Measurements from ENCODE around the gene MVB12B.

Gene MVB12B

DNA sequence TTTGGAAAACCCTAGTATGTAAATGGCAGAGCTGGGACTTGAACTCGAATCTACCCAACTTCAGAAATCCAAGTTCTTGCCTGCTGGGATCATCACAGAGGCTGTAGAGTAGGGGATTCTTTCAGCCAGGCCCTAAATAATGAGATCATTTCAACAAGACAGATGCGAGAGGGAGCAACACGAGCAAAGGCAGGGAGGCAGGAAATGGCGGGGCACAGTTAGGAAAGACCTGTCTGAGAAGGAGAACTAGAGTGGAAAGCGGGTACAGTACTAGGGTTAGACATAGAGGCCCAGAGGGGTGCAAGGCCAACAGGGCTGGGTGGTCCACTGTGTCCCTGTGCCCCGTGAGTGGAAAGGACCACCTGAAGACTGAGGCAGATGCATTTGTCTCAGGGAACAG is 46.1 kb downstream of the MVB12B start:
- Histone ChIP-seq H3K4me3 (ENCODE audit: low read length in 2 of 2) (no peak overlapping the region), H3K4me1 (ENCODE audit: control insufficient read depth in 2 of 2, insufficient read depth in 1 of 2, low read depth in 1 of 2, low read length in 2 of 2) (peaks cover 26 to 44% of the 10 kb centered on the region in 2 donors), H4K91ac (ENCODE audit: low read depth, low read length, poor library complexity) (no peak overlapping the region), H2BK12ac (ENCODE audit: low read length) (no peak overlapping the region), H3K27me3 (ENCODE audit: control insufficient read depth in 3 of 3, insufficient read depth in 3 of 3, low read depth in 1 of 3, low read length in 3 of 3) (no peaks in the 10 kb centered on the region), H3K79me1 (ENCODE audit: low read depth, low read length) (no peaks in the 10 kb centered on the region), H2AK5ac (ENCODE audit: low read depth, low read length) (no peak overlapping the region), H2AFZ (ENCODE audit: low read length) (no peak overlapping the region), H2BK5ac (ENCODE audit: low read length) (no peak overlapping the region), H4K8ac (ENCODE audit: low read depth, low read length) (no peak overlapping the region), H2BK120ac (ENCODE audit: low read depth, low read length) (no peak overlapping the region), H3K36me3 (replicated peaks in 1 of 2; ENCODE audit: control insufficient read depth in 2 of 2, insufficient read depth in 2 of 2, low read length in 2 of 2) (peaks cover 0 to 11% of the 10 kb centered on the region in 2 donors), H3K9me3 (replicated peaks in 1 of 2; ENCODE audit: control insufficient read depth in 2 of 2, insufficient read depth in 1 of 2, low read depth in 1 of 2, low read length in 2 of 2) (no peaks in the 10 kb centered on the region), H3K9ac (ENCODE audit: low read depth, low read length, poor library complexity) (no peak overlapping the region), H3K18ac (ENCODE audit: low read length) (no peak overlapping the region), H3K14ac (ENCODE audit: low read length) (no peak overlapping the region), H3K27ac (replicated peaks; ENCODE audit: low read length) (no peak overlapping the region), H3K4me2 (ENCODE audit: insufficient read depth, low read length, poor library complexity, severe bottlenecking) (no peak overlapping the region), H2BK15ac (ENCODE audit: low read length) (no peak overlapping the region), H3K23ac (ENCODE audit: low read depth, low read length, poor library complexity) (no peak overlapping the region), H3K4ac (ENCODE audit: low read length) (no peak overlapping the region)
- WGBS, 2 donors (ENCODE audit: extremely low coverage in 2 of 2, insufficient read length in 2 of 2, insufficient replicate concordance in 1 of 2) = no CpG with 5 or more reads among the region's 6 CpGs
- DNase-seq (ENCODE audit: low spot score) = no peak

DNA sequence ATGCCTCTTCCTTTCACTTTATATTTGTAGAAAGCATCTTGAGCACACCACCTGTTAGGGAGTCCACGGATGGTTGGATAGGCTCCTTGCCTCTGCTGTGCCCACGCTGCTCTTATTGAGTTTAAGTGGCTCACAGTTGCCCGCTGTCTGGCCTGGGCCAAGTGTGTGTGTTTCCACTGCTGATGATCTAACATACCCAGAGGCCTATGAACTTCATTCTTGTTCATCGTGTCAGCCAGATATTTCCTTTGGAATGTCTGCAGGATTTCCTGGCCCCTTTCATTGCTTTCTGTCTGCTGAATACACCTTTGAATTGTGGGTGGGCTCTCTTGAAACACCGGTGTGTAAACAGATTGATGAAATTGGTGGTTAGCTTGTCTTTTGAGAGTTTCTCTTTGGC is 46.6 kb downstream of the MVB12B start:
- Histone ChIP-seq H3K27me3 (ENCODE audit: control insufficient read depth in 3 of 3, insufficient read depth in 3 of 3, low read depth in 1 of 3, low read length in 3 of 3) (no peaks in the 10 kb centered on the region), H2BK12ac (ENCODE audit: low read length) (no peak overlapping the region), H3K23ac (ENCODE audit: low read depth, low read length, poor library complexity) (no peak overlapping the region), H3K36me3 (replicated peaks in 1 of 2; ENCODE audit: control insufficient read depth in 2 of 2, insufficient read depth in 2 of 2, low read length in 2 of 2) (peaks cover 0 to 11% of the 10 kb centered on the region in 2 donors), H3K9ac (ENCODE audit: low read depth, low read length, poor library complexity) (no peak overlapping the region), H2BK120ac (ENCODE audit: low read depth, low read length) (no peak overlapping the region), H3K14ac (ENCODE audit: low read length) (no peak overlapping the region), H2AFZ (ENCODE audit: low read length) (no peak overlapping the region), H4K8ac (ENCODE audit: low read depth, low read length) (no peak overlapping the region), H3K18ac (ENCODE audit: low read length) (no peak overlapping the region), H3K4ac (ENCODE audit: low read length) (no peak overlapping the region), H3K4me3 (ENCODE audit: low read length in 2 of 2) (no peak overlapping the region), H3K4me1 (ENCODE audit: control insufficient read depth in 2 of 2, insufficient read depth in 1 of 2, low read depth in 1 of 2, low read length in 2 of 2) (peaks cover 26 to 44% of the 10 kb centered on the region in 2 donors), H2BK15ac (ENCODE audit: low read length) (no peak overlapping the region), H2BK5ac (ENCODE audit: low read length) (no peak overlapping the region), H2AK5ac (ENCODE audit: low read depth, low read length) (no peak overlapping the region), H3K4me2 (ENCODE audit: insufficient read depth, low read length, poor library complexity, severe bottlenecking) (no peak overlapping the region), H4K91ac (ENCODE audit: low read depth, low read length, poor library complexity) (no peak overlapping the region), H3K27ac (replicated peaks; ENCODE audit: low read length) (no peak overlapping the region), H3K9me3 (replicated peaks in 1 of 2; ENCODE audit: control insufficient read depth in 2 of 2, insufficient read depth in 1 of 2, low read depth in 1 of 2, low read length in 2 of 2) (no peaks in the 10 kb centered on the region), H3K79me1 (ENCODE audit: low read depth, low read length) (no peaks in the 10 kb centered on the region)
- WGBS, 2 donors (ENCODE audit: extremely low coverage in 2 of 2, insufficient read length in 2 of 2, insufficient replicate concordance in 1 of 2) = no CpG with 5 or more reads among the region's 5 CpGs
- no peak for DNase-seq (ENCODE audit: low spot score)

DNA sequence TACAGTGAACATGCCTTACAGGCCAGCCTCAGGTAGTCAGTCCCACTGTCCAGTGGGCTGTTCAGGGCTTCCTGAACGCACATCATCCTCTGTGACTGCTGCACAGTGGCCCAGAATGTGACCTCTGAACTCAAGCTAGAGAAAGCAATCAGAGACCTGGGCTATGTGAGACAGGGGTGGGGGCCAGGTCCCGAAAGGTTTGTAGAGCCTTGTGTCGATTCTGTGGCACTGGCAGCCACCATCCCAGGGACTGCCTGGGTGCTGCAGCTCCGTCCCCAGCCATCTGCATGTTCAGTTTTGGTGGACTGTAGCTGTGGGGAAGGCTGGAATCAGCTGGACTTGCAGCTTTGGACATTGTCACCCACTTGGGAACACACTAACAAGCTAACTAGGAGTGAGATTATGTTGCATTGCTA is 47.7 kb downstream of the MVB12B start:
- no CpG with 5 or more reads among the region's 4 CpGs for WGBS, 2 donors (ENCODE audit: extremely low coverage in 2 of 2, insufficient read length in 2 of 2, insufficient replicate concordance in 1 of 2)
- DNase-seq (ENCODE audit: low spot score) = no peak

DNA sequence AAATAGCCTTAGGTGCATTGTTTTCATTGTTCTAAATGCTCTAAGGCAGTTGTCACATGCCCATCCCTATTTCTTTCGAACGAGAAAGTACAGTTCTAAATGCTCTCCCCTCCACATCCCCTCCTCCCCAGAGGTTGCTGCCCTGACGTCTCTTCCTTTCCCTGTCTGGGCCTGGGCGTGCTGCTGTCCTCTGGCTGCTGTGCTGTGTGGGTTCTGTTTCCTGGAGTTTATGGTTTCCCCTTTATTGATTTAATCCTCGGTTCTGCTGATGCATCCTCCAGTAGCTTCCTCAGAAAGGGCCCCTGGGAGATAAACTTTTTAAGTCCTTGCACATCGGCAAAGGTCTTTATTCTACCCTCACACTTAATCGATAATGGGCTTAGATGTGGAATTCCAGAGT is 48.8 kb downstream of the MVB12B start:
- H3K14ac ChIP-seq (ENCODE audit: low read length) = no peak overlapping the region
- peak overlapping the region; percentile 55 for H3K18ac ChIP-seq (ENCODE audit: low read length)
- H3K4ac ChIP-seq (ENCODE audit: low read length) = no peak overlapping the region
- whole genome bisulfite sequencing, 2 donors (ENCODE audit: extremely low coverage in 2 of 2, insufficient read length in 2 of 2, insufficient replicate concordance in 1 of 2) = no CpG with 5 or more reads among the region's 7 CpGs
- H2BK5ac ChIP-seq (ENCODE audit: low read length) = no peak overlapping the region
- no peak overlapping the region for H4K8ac ChIP-seq (ENCODE audit: low read depth, low read length)
- H2BK120ac ChIP-seq (ENCODE audit: low read depth, low read length) = no peak overlapping the region
- H3K27me3 ChIP-seq (ENCODE audit: control insufficient read depth in 3 of 3, insufficient read depth in 3 of 3, low read depth in 1 of 3, low read length in 3 of 3) = no peaks in the 10 kb centered on the region
- DNase-seq (ENCODE audit: low spot score) = no peak
- no peak overlapping the region for H2BK15ac ChIP-seq (ENCODE audit: low read length)
- H2AK5ac ChIP-seq (ENCODE audit: low read depth, low read length) = no peak overlapping the region
- H4K91ac ChIP-seq (ENCODE audit: low read depth, low read length, poor library complexity) = no peak overlapping the region
- H2BK12ac ChIP-seq (ENCODE audit: low read length) = no peak overlapping the region
- H3K23ac ChIP-seq (ENCODE audit: low read depth, low read length, poor library complexity) = no peak overlapping the region
- no peaks in the 10 kb centered on the region for H3K79me1 ChIP-seq (ENCODE audit: low read depth, low read length)
- no peak overlapping the region for H3K9ac ChIP-seq (ENCODE audit: low read depth, low read length, poor library complexity)
- H3K27ac ChIP-seq (replicated peaks; ENCODE audit: low read length) = peak overlapping the region; percentile 47
- H3K4me2 ChIP-seq (ENCODE audit: insufficient read depth, low read length, poor library complexity, severe bottlenecking) = peak overlapping the region; percentile 20
- peaks cover 0 to 7% of the 10 kb centered on the region in 2 donors for H3K36me3 ChIP-seq (replicated peaks in 1 of 2; ENCODE audit: control insufficient read depth in 2 of 2, insufficient read depth in 2 of 2, low read length in 2 of 2)
- H2AFZ ChIP-seq (ENCODE audit: low read length) = peak overlapping the region; percentile 33
- H3K4me3 ChIP-seq (ENCODE audit: low read length in 2 of 2) = no peak overlapping the region
- H3K4me1 ChIP-seq (ENCODE audit: control insufficient read depth in 2 of 2, insufficient read depth in 1 of 2, low read depth in 1 of 2, low read length in 2 of 2) = peaks cover 32 to 54% of the 10 kb centered on the region in 2 donors
- H3K9me3 ChIP-seq (replicated peaks in 1 of 2; ENCODE audit: control insufficient read depth in 2 of 2, insufficient read depth in 1 of 2, low read depth in 1 of 2, low read length in 2 of 2) = no peaks in the 10 kb centered on the region

More for the DNA sequence above, 47.7 kb downstream of the MVB12B start:
- Histone ChIP-seq H3K27ac (replicated peaks; ENCODE audit: low read length) (no peak overlapping the region), H3K9me3 (replicated peaks in 1 of 2; ENCODE audit: control insufficient read depth in 2 of 2, insufficient read depth in 1 of 2, low read depth in 1 of 2, low read length in 2 of 2) (no peaks in the 10 kb centered on the region), H2BK5ac (ENCODE audit: low read length) (no peak overlapping the region), H4K91ac (ENCODE audit: low read depth, low read length, poor library complexity) (no peak overlapping the region), H2AFZ (ENCODE audit: low read length) (no peak overlapping the region), H3K14ac (ENCODE audit: low read length) (no peak overlapping the region), H3K27me3 (ENCODE audit: control insufficient read depth in 3 of 3, insufficient read depth in 3 of 3, low read depth in 1 of 3, low read length in 3 of 3) (no peaks in the 10 kb centered on the region), H3K79me1 (ENCODE audit: low read depth, low read length) (no peaks in the 10 kb centered on the region), H3K4me1 (ENCODE audit: control insufficient read depth in 2 of 2, insufficient read depth in 1 of 2, low read depth in 1 of 2, low read length in 2 of 2) (peaks cover 26 to 48% of the 10 kb centered on the region in 2 donors), H3K4ac (ENCODE audit: low read length) (no peak overlapping the region), H2BK15ac (ENCODE audit: low read length) (no peak overlapping the region), H3K4me3 (ENCODE audit: low read length in 2 of 2) (no peak overlapping the region), H2AK5ac (ENCODE audit: low read depth, low read length) (peak overlapping the region; percentile 16), H2BK120ac (ENCODE audit: low read depth, low read length) (no peak overlapping the region), H3K36me3 (replicated peaks in 1 of 2; ENCODE audit: control insufficient read depth in 2 of 2, insufficient read depth in 2 of 2, low read length in 2 of 2) (peaks cover 0 to 11% of the 10 kb centered on the region in 2 donors), H3K9ac (ENCODE audit: low read depth, low read length, poor library complexity) (no peak overlapping the region), H3K4me2 (ENCODE audit: insufficient read depth, low read length, poor library complexity, severe bottlenecking) (no peak overlapping the region), H4K8ac (ENCODE audit: low read depth, low read length) (no peak overlapping the region), H3K23ac (ENCODE audit: low read depth, low read length, poor library complexity) (no peak overlapping the region), H2BK12ac (ENCODE audit: low read length) (no peak overlapping the region), H3K18ac (ENCODE audit: low read length) (peak overlapping the region; percentile 86)

All from neuronal stem cell (in vitro differentiated cells).